Pancreas (tissue), 10 donors: Measurements from ENCODE around the gene ABCA7. TPM values are rescaled to one million over a fixed set of nuclear protein-coding genes. Genes with fewer than 3 reads are reported as not detected.

Experiments
- ATAC-seq, 4 donors: fragments of 200-7000 bp; cut with Tn5 transposase; one replicate each; pipeline versions ENCODE4 v1.8.0 to v1.9.1; 2020; ENCODE audit warnings: mild to moderate bottlenecking in 4 of 4, moderate library complexity in 4 of 4
- DNase-seq, 6 donors: peaks; one replicate each; pipeline ENCODE4 v3.0.0-alpha.2; 2020
- FAIRE-seq: peaks from 2 replicates; lab custom pipeline; 2012; peaks lifted over from hg19 to GRCh38; lab: Jason Lieb, UNC
- H3K27ac ChIP-seq, 4 donors: fragments of 200-600 bp; sonication (generic); 1 replicate in 3 of 4; 2 replicates in 1 of 4; pipeline versions ENCODE4 v1.5.0 to v1.8.0; 2020
- H3K27me3 ChIP-seq, 4 donors: fragments of 200-600 bp; one replicate each; pipeline ENCODE4 v1.8.0; 2021
- H3K36me3 ChIP-seq, 3 donors: fragments of 200-600 bp; sonication (generic) in 1 of 3; one replicate each; pipeline versions ENCODE4 v1.5.0 to v1.8.0; 2020 to 2021
- H3K4me1 ChIP-seq, 3 donors: fragments of 200-600 bp; one replicate each; pipeline ENCODE4 v1.8.0; 2021
- H3K4me3 ChIP-seq, 4 donors: fragments of 200-600 bp; sonication (generic) in 2 of 4; one replicate each; pipeline versions ENCODE4 v1.5.0 to v1.8.0; 2020 to 2021
- H3K9me3 ChIP-seq, 4 donors: fragments of 200-600 bp; one replicate each; pipeline ENCODE4 v1.8.0; 2021
- WGBS, 2 donors: extraction: QIAGEN DNeasy Blood & Tissue Kit; methylation state at CpG; one replicate each; pipeline ENCODE4 v1.1.7; 2013; 5-methylcytosine and 5-hydroxymethylcytosine counted together
- intact Hi-C, 3 donors: fragments of 100-400 bp; cut with DNase I; formaldehyde crosslinking; loops; one replicate each; pipeline versions ENCODE4 v1.11.1 to v1.14.2; 2022
- polyA plus RNA-seq, 2 donors: library from polyadenylated mRNA; stranded (reverse); fragments of 200-250 nt; gene quantifications; one replicate each; pipeline ENCODE4 v1.2.3, GENCODE V29; 2013
- total RNA-seq, 6 donors: library from RNA; stranded (reverse); fragmentation: NEBNext Ultra II Directional in 4 of 6; extraction: Animal tissue kit (Norgen Biotek cat#: 25700) in 4 of 6; gene quantifications; one replicate each; pipeline versions ENCODE4 v1.2.1 to v1.2.4, GENCODE V29; 2021 to 2023
- TF ChIP-seq, protein P1 (sequence below), 4 donors: fragments of 200-600 bp; sonication (generic) in 3 of 4; IDR thresholded peaks; one replicate each; pipeline versions ENCODE4 v1.5.0 to v1.8.0; 2021; ENCODE audit warnings: antibody characterized with exemption in 4 of 4
- donor health status: healthy with polysubstance abuse.
- donor health status: DM: no; HTN: no; CAD: no; lungs with moderate emphysema.
- donor health status: DM: no; HTN: no; CAD: no.
- donor health status: control.
- donor health status: control.
- donor health status: Bipolar disorder and iron deficiency.
- donor health status: DM: yes; HTN: yes; CAD: no.
- donor health status: DM: no; HTN: no; CAD: no.
- donor health status: DM: no; HTN: no; CAD: no.
- donor health status: DM: yes; HTN: yes; CAD: no.

Gene ABCA7
- total and polyA plus RNA-seq, 8 donors: 6.9 to 131 (median 17.8) TPM

DNA sequence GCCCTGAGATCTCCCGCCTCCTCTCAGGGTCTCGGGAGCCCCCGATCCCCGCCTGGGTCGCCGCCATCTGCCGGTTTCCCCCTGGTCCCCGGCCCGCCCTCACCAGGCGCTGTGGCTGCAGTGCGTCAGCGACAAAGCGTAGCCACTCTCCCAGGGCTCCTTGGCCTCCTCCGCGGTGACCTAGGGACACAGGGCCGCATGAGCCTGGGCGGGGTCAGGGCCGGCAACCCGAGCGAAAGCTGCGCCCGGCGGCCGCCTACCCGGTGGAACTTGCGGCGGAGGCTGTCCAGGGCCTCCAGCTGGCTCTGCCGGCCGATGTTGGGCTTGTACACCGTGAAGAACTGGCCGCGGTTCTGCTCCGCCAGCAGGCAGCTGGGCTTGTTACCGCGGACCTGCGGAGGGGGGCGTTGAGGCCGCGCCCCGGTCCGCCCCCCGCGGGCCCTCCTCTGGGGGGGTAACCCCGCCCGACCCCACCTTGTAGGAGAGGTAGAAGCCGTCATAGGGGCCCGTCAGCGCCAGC is 69.2 kb downstream of the ABCA7 start:
- H3K9me3 ChIP-seq: no peaks in the 10 kb centered on the region
- no peak overlapping the region for H3K27ac ChIP-seq
- no peak overlapping the region for H3K4me3 ChIP-seq
- DNase-seq (peak in 2 of 6 donors; percentile 55 to 80), FAIRE-seq (no peak), ATAC-seq (no peak)
- H3K36me3 ChIP-seq: peaks cover 0 to 17% (median 0%) of the 10 kb centered on the region in 3 donors
- TF ChIP-seq, protein P1, sequence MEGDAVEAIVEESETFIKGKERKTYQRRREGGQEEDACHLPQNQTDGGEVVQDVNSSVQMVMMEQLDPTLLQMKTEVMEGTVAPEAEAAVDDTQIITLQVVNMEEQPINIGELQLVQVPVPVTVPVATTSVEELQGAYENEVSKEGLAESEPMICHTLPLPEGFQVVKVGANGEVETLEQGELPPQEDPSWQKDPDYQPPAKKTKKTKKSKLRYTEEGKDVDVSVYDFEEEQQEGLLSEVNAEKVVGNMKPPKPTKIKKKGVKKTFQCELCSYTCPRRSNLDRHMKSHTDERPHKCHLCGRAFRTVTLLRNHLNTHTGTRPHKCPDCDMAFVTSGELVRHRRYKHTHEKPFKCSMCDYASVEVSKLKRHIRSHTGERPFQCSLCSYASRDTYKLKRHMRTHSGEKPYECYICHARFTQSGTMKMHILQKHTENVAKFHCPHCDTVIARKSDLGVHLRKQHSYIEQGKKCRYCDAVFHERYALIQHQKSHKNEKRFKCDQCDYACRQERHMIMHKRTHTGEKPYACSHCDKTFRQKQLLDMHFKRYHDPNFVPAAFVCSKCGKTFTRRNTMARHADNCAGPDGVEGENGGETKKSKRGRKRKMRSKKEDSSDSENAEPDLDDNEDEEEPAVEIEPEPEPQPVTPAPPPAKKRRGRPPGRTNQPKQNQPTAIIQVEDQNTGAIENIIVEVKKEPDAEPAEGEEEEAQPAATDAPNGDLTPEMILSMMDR (IDR thresholded peaks at IDR 0.05): no peak
- WGBS, 2 donors: 90 to 93% methylated on average over 48 of the region's 48 CpGs
- H3K27me3 ChIP-seq: no peaks in the 10 kb centered on the region
- peaks cover 0 to 7% (median 6%) of the 10 kb centered on the region in 3 donors for H3K4me1 ChIP-seq
- intact Hi-C loops: no loop called here

DNA sequence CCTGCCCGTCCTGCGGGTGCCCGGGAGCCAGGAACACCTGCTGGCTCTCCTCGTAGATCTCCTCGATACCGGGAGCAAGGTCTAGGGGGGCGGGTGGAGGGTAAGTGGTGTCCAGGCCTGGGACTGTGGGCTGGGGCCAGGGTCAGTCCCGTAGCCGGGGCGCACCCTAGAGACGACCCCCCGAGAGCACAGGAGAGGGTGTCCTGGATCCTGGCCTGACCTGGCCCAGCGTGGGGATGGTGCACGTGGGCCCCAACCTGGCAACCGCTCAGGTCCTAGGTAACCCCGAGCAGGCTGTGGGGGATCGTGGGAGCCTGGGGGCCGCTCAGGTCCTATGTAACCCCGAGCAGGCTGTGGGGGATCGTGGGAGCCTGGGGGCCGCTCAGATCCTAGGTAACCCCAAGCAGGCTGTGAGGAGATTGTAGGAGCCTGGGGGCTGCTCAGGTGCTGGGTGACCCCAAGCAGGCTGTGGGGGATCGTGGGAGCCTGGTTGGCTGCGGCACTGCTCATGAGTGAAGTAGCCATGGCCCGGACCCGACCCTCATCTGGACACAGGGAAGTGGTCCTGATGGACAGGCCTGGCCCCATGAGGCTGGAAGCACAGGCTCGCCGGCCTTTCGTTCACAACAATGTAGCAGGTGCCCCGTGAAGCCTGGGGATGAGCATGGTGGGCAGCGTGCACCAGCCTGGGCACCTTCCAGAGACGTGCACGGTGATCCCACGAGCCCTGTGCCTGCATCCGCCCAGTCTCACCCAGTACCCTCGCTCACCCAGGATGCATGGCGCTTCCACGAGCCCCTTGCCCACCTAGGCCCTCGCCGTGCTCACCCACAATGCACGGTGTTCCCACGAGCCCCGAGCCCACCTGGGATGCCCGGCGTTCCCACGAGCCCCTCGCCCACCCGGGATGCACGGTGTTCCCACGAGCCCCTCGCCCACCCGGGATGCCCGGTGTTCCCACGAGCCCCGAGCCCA is 70.1 kb downstream of the ABCA7 start:
- ATAC-seq (no peak), FAIRE-seq (no peak), DNase-seq (peak in 2 of 6 donors; percentile 45 to 79)
- TF ChIP-seq, protein P1 (IDR thresholded peaks at IDR 0.05): no peak
- Histone ChIP-seq H3K27ac (no peak overlapping the region), H3K36me3 (peaks cover 0 to 17% (median 0%) of the 10 kb centered on the region in 3 donors), H3K4me3 (no peak overlapping the region), H3K27me3 (no peaks in the 10 kb centered on the region), H3K4me1 (peaks cover 0 to 7% (median 6%) of the 10 kb centered on the region in 3 donors), H3K9me3 (no peaks in the 10 kb centered on the region)
- WGBS, 2 donors: 93 to 95% methylated on average over 52 to 54 of the region's 54 CpGs
- intact Hi-C loops: loop anchor here in 1 of 3 donors (5.0 kb wide), 1 partner anchor 82 kb away; no protein-coding TSS in a partner anchor

GRCh38 chr19:1110809-1111640 is 71.1 kb downstream of the ABCA7 start:
- no peak overlapping the region for H3K27ac ChIP-seq
- no peak for ATAC-seq
- H3K9me3 ChIP-seq: no peaks in the 10 kb centered on the region
- DNase-seq: peak in 2 of 6 donors; percentile 38 to 75
- TF ChIP-seq, protein P1 (IDR thresholded peaks at IDR 0.05): no peak
- intact Hi-C loops: loop anchor here in 1 of 3 donors (5.0 kb wide), 1 partner anchor 81 kb away; no protein-coding TSS in a partner anchor
- no peak overlapping the region for H3K4me3 ChIP-seq
- H3K4me1 ChIP-seq: peaks cover 0 to 7% (median 6%) of the 10 kb centered on the region in 3 donors
- no peak for FAIRE-seq
- 88 to 91% methylated on average over 16 to 18 of the region's 18 CpGs for WGBS, 2 donors
- no peaks in the 10 kb centered on the region for H3K27me3 ChIP-seq
- H3K36me3 ChIP-seq: peaks cover 0 to 22% (median 0%) of the 10 kb centered on the region in 3 donors

- Histone ChIP-seq H3K27me3 (no peaks in the 10 kb centered on the region), H3K36me3 (peaks cover 0 to 30% (median 5%) of the 10 kb centered on the region in 3 donors), H3K27ac (no peak overlapping the region), H3K4me1 (peaks cover 0 to 7% (median 6%) of the 10 kb centered on the region in 3 donors), H3K9me3 (no peaks in the 10 kb centered on the region), H3K4me3 (no peak overlapping the region)
- WGBS, 2 donors: 78 to 87% methylated on average over 15 to 18 of the region's 18 CpGs
- TF ChIP-seq, protein P1 (IDR thresholded peaks at IDR 0.05): no peak
- DNase-seq (peak in 1 of 6 donors; percentile 33), FAIRE-seq (no peak), ATAC-seq (no peak)
- intact Hi-C loops: loop anchor here in 1 of 3 donors (5.0 kb wide), 1 partner anchor 81 kb away; no protein-coding TSS in a partner anchor
Measured at GRCh38 chr19:1111641-1112267, 71.8 kb downstream of the ABCA7 start.
